ENCODE measurements around the gene REEP6.

Gene REEP6

GRCh38 chr19:1512671-1513498 is 21.9 kb downstream of the REEP6 start, which contains the start of gene ADAMTSL5:
ADAMTSL5 (minus strand) TSS chr19:1513019; CDS start chr19:1510943, 2,076 bp downstream.
- H3K27ac Mint-ChIP-seq = no peak within 1 kb of the TSS
- peaks cover 21% of the 10 kb centered on the region for H3K4me1 Mint-ChIP-seq
- peaks cover 3% of the 10 kb centered on the region for H3K9me3 Mint-ChIP-seq
- TF ChIP-seq, protein P1, sequence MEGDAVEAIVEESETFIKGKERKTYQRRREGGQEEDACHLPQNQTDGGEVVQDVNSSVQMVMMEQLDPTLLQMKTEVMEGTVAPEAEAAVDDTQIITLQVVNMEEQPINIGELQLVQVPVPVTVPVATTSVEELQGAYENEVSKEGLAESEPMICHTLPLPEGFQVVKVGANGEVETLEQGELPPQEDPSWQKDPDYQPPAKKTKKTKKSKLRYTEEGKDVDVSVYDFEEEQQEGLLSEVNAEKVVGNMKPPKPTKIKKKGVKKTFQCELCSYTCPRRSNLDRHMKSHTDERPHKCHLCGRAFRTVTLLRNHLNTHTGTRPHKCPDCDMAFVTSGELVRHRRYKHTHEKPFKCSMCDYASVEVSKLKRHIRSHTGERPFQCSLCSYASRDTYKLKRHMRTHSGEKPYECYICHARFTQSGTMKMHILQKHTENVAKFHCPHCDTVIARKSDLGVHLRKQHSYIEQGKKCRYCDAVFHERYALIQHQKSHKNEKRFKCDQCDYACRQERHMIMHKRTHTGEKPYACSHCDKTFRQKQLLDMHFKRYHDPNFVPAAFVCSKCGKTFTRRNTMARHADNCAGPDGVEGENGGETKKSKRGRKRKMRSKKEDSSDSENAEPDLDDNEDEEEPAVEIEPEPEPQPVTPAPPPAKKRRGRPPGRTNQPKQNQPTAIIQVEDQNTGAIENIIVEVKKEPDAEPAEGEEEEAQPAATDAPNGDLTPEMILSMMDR (IDR thresholded peaks at IDR 0.05; ENCODE audit: unreplicated experiment in 3 of 3) = no peak
- H3K36me3 Mint-ChIP-seq (ENCODE audit: low read depth) = no peaks in the 10 kb centered on the region
- H3K4me3 Mint-ChIP-seq = peak within 1 kb of the TSS in 2 of 3 experiments; percentile 66 to 72
- H3K27me3 Mint-ChIP-seq (ENCODE audit: low read depth) = peaks cover 39% of the 10 kb centered on the region

DNA sequence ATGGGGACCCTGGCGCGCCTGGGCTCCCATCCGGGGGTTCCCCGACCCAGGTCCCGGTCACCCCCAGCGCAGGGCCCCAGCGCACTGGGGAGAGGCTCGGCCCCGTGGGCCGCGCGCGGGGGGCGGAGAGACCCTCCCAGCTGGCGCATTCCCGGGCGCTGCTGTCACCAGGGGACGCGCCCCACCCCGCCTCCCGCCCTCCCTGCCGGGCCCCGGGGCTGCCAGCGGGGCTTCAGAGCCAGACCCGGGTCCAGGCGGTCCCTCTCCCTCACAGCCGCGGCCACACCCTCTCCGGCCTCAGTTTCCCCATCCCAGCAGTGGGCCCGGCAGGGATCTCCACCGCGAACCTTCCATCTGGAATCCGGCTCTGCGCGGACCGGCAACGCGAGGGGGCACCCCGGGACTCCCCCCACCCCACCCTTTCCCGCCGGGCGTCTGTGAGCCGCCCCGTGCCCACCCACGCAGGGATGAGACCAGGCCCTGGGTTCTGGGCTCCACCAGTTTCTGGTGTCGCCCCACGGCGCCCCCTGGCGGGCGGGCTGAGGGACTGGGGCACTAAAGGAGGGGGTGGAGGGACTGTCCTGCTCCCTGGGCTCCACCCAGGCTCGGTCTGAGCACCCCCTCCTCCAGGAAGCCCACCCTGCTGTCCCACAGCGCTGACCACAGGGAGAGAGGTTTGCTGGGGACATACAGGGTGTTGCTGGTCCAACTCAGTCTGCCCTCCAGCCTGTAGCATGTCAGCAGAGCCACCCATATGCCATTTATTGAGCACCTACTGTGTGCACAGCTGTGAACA is 22.7 kb downstream of the REEP6 start:
- peaks cover 3% of the 10 kb centered on the region for H3K9me3 Mint-ChIP-seq

DNA sequence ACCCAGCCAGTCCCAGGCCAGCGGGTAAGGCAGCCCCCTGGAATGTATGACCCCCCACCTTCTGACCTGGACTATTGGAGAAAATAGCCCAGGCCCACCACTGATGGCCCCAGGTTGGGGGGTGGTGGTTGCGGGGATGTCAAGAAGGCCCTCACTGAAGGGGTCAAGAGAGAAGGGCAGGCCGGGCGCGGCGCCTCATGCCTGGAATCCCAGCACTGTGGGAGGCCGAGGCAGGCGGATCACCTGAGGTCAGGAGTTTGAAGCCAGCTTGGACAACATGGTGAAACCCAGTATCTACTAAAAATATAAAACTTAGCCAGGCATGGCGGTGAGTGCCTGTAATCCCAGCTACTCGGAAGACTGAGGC is 23.3 kb downstream of the REEP6 start:
- peaks cover 19% of the 10 kb centered on the region for H3K4me1 Mint-ChIP-seq
- H3K27me3 Mint-ChIP-seq (ENCODE audit: low read depth) = peaks cover 42% of the 10 kb centered on the region
- no peak overlapping the region for H3K27ac Mint-ChIP-seq
- TF ChIP-seq, protein P1 (IDR thresholded peaks at IDR 0.05; ENCODE audit: unreplicated experiment in 3 of 3) = no peak
- H3K9me3 Mint-ChIP-seq = peaks cover 3% of the 10 kb centered on the region
- H3K36me3 Mint-ChIP-seq (ENCODE audit: low read depth) = no peaks in the 10 kb centered on the region
- H3K4me3 Mint-ChIP-seq = peak overlapping the region in 1 of 3 experiments; percentile 17

More for the DNA sequence above, 22.7 kb downstream of the REEP6 start:
- Mint-ChIP-seq H3K4me1 (peaks cover 20% of the 10 kb centered on the region), H3K36me3 (ENCODE audit: low read depth) (no peaks in the 10 kb centered on the region), H3K4me3 (peak overlapping the region in 1 of 3 experiments; percentile 17), H3K27ac (no peak overlapping the region), H3K27me3 (ENCODE audit: low read depth) (peaks cover 42% of the 10 kb centered on the region)
- TF ChIP-seq, protein P1 (IDR thresholded peaks at IDR 0.05; ENCODE audit: unreplicated experiment in 3 of 3) = peak; percentile 20 to 38 (median 34)

GRCh38 chr19:1514986-1515721 is 24.2 kb downstream of the REEP6 start:
- H3K27me3 Mint-ChIP-seq (ENCODE audit: low read depth) = peaks cover 42% of the 10 kb centered on the region
- H3K4me1 Mint-ChIP-seq = peaks cover 10% of the 10 kb centered on the region
- TF ChIP-seq, protein P1 (IDR thresholded peaks at IDR 0.05; ENCODE audit: unreplicated experiment in 3 of 3) = no peak
- peaks cover 3% of the 10 kb centered on the region for H3K9me3 Mint-ChIP-seq
- no peak overlapping the region for H3K27ac Mint-ChIP-seq
- no peaks in the 10 kb centered on the region for H3K36me3 Mint-ChIP-seq (ENCODE audit: low read depth)
- peak overlapping the region in 1 of 3 experiments; percentile 52 for H3K4me3 Mint-ChIP-seq

- Mint-ChIP-seq H3K4me3 (peak overlapping the region in 1 of 3 experiments; percentile 57), H3K4me1 (no peaks in the 10 kb centered on the region), H3K27ac (no peak overlapping the region), H3K27me3 (ENCODE audit: low read depth) (peaks cover 34% of the 10 kb centered on the region), H3K9me3 (peaks cover 3% of the 10 kb centered on the region), H3K36me3 (ENCODE audit: low read depth) (no peaks in the 10 kb centered on the region)
- TF ChIP-seq, protein P1 (IDR thresholded peaks at IDR 0.05; ENCODE audit: unreplicated experiment in 3 of 3) = no peak
Measured at GRCh38 chr19:1516395-1516753, 25.4 kb downstream of the REEP6 start.

Measured in nephron (organoid).